Measurements from ENCODE around the gene EFCAB6. TPM values are rescaled to one million over a fixed set of nuclear protein-coding genes. Genes with fewer than 3 reads are reported as not detected.
A peak's percentile ranks its signal among the peaks of the same experiment; 100 is the strongest.

The EFCAB6 gene
- total RNA-seq, 1 experiment from 2014 or later, result 2.6 TPM

DNA sequence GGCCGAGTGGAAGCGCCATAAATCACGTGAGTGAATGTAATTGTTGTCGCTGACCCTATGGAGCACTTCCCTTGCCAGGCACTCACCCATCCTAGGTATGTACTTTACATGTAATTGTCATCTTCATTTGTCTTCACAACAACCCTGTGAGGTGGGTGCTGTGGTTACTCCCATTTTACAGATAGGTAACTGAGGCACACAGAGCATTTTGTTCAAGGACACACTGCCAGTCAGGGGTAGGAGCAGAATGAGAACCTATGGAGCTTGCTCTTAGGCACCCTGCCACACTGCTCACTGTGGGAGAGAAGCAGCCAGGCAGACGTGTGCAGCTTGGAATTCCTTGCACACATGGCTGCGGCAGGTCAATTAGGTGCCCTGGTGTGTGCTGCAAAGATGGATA, 785 bp upstream of the EFCAB6 start:
- DNase-seq (ENCODE audit: low spot score), result no peak

DNA sequence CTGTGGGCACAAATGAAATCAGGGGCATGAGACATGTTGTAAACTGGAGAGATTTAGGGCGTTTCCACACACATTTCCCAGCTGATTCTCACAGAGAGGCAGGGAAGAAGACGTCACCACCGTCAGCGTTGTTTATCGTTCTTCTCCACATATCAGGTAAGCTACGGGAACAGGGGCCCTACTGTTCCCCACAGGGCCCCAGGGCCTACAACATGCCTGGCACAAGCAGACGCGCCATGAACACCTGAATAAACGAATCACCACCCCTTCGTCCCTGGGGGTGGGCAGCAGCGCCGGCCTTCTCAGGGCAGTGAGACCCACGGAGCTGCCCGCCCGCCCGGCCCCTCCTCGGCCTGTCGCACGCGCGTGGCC, 342 bp downstream of the EFCAB6 start:
- DNase-seq (ENCODE audit: low spot score), result no peak

DNA sequence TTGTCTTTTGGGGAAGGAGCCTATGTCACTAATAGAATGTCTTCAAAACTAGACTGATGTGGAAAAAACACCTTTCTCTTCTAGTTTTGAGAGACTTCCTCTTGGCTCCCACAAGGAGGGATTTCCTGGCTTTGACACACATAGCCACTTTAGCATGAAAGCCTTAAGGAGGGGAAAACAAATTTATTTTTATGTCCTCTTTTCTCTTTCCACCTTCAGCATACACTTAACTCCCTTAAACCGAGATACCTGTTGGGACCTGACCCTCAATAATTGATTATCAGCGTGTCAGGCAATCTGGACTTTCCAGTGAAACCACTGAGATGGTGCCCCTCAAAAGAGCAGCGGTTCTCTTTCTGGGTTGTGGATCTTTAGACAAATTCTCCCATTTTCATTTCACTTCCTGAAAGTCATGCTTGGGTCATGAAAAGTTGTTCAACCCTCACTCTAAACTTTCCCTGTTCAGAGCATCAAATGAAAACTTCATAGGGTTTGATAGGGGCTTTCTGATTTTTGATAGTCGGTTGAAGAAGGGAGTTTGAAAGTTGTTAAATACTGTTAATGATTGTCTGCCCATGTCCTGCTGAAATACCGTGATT, 9.1 kb downstream of the EFCAB6 start:
- DNase-seq (ENCODE audit: low spot score), result no peak

DNA sequence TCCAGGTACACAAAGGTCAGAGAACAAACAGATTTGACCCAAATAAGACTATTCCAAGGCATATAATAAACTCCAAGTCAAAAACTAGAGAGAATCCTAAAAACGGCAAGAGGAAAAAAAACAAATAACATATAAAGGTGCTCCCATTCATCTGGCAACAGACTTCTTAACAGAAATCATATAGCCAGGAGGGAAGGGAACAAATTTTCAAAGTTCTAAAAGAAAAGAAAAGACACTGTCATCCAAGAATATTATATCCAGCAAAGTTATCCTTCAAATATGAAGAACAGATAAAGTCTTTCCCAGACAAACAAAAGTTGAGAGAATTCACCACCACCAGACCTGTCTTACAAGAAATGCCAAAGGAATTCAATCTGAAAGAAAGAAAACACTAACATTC, 11.1 kb downstream of the EFCAB6 start:
- no peak for DNase-seq (ENCODE audit: low spot score)

DNA sequence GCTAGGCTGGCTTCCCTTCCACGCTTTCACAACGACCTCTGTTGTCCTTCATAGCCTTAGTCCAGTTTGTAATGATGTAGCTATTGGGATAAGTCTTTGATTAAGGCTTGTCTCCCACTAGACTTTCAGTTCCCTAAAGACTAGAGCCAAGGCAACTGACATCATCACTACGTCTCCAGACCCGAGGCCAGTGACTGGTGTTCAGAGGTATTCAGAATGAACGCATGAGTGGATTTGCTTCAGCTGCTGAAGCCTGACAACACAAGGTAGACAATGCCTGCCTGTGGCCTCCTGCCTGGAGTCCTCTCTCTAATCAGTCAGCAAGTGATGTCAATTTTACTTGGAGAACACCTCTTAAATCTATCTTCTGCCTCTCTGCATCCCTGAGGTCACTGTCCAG, 13.6 kb downstream of the EFCAB6 start:
- DNase-seq (ENCODE audit: low spot score), result no peak

DNA sequence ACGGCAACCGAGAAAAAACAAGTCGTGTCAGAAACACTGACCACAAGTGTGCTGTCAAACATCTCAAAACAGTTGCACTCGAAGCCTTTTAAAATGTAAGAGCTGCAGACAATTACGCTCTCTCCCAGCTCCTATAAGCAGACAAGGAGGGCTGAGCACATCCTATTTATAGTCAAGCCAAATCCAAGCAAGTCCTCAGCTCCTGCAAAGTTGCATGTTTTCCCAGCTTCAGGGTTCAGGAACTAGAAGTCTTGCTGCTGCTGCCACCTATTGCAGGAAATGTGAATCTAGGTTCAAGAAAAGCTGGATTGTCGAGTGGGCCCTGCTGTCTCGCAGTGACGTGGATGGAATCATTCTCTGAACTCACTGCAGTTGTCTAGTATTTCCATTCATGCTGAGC, 15.5 kb downstream of the EFCAB6 start:
- peak; percentile 34 for DNase-seq (ENCODE audit: low spot score)

DNA sequence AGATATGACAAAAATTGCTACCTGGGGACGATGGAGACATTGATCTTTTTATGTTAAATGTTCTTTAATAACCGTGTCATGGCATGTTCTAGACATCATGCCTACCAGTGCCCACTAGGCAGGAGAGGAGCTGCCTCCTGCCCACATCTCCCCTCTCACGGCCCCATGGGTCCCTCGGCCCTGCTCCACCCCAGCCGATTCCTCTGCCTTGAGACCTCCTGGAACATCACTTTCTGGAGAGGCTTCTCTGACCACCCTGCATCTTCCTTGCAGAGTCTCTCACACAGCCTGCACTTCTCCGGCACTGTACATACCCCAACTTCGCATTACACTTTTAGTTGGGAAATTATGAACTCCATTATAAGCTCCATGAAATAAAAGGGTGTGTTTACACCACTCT, 16.8 kb downstream of the EFCAB6 start:
- DNase-seq (ENCODE audit: low spot score), result no peak

DNA sequence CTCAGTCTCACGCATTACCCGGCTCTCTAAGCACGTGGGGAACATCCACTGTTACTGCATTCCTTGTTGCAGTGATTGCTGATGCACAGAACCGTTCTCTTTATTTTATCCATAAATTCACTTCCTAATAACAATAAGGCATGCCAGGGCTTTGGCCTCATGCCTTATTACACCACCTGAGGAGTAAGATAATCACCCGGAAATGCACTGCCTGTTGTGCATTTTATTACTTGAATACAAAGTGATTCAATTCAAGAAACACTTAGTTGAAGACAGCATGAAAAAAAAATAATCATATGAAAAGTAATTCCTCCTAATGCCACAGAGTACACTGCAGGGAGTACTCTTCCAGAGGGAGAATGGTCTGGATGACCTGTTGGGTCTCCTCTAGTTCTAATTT, 19.2 kb downstream of the EFCAB6 start:
- DNase-seq (ENCODE audit: low spot score), result no peak

DNA sequence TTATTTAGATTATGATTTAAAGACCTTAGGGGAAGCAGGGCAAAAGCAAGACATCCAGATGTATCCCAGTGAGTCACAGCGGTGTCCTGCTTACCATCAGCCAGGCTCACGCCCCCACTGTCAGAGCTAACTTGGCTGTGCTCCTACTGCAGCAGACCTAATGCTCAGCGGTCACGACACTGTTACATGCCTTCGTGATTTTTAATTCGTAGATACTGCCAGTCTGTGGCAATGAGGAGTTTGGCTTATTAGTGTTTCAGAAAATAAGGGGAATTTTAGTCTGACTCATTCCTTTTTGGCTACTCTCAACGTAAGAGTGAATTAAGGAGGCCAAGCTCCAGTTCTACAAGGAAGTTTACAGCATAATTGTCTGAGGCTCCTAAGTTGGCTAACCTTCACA, 22.7 kb downstream of the EFCAB6 start:
- DNase-seq (ENCODE audit: low spot score), result peak; percentile 94

DNA sequence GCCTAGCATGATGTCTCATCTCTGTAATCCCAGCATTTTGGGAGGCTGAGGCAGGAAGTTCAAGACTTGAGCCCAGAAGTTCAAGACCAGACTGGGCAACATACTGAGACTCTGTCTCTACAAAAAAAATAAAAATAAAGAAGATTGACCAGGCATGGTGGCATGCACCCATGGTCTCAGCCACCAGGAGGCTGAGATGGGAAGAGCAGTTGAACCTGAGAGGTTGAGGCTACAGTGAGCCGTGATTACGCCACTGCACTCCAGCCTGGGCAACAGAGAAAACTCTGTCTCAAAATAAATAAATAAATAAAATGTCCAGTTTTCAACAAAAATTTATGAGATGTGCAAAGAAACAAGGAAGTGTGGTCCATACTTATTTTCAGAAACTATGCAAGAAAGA, 28.3 kb downstream of the EFCAB6 start:
- no peak for DNase-seq (ENCODE audit: low spot score)

DNA sequence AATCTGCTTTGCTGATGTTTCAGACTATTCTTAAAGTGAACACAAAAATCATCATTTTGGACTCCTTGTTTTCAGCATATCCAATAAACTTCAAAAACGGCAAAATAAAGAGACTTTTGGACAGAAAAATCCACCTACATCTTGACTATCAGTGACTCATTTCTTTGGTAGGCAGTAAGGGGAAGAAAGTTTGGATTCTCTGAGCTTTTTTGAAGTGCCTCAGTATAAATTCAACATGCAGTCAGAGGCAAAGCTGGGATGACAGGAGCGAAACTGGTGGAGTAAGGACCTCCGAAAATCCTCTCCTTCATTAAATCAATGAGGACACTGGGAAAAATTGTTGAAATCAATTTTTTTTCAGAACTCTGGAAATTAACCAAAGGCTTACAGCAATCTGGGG, 29.7 kb downstream of the EFCAB6 start:
- DNase-seq (ENCODE audit: low spot score), result no peak

DNA sequence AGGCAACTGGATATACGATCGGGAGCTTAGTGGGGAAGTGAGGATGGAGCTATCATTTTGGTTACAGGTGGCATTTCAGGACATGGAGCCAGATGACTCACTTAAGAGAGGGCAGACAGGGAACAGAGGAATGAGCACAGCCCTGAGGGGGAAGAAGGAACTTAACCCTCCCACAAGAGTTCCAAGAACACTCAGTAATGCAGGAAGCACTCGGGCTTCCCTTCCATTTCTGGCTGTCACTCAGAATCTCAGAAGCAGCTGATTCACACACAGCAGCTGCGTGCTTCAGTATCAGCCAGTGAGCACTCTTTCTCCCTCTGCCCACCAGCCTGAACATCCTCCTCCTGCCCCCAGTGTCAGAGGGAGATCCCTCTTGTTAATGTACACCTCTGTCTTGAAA, 34.8 kb downstream of the EFCAB6 start:
- peak; percentile 60 for DNase-seq (ENCODE audit: low spot score)

DNA sequence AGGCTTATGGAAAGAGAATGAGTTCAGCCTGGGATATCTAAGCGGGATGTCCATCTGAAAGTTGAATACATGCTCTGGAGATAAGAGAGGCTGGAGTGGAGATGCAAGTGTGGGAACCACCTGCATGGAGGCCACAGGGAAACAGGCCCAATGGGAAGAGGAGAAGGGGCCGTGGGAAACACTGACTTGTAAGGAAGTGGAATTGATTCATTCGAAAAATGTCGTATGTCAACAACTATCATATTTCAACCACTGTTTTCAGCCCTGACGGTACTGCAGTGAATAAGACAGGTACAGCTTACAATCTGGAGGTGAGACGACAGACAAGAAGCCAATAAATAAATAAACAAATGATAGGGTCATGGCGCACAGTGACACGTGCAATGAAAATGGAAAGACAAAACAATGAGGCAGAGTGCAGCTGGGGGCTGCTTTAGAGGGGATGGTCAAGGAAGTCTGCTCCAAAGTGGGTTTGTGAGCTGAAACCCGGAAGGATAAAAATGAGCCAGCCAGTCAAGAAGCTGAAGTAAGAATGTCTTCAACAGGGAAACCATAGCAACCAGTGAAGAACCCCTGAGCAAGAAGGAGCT, 35.9 kb downstream of the EFCAB6 start:
- DNase-seq (ENCODE audit: low spot score), result peak; percentile 18

DNA sequence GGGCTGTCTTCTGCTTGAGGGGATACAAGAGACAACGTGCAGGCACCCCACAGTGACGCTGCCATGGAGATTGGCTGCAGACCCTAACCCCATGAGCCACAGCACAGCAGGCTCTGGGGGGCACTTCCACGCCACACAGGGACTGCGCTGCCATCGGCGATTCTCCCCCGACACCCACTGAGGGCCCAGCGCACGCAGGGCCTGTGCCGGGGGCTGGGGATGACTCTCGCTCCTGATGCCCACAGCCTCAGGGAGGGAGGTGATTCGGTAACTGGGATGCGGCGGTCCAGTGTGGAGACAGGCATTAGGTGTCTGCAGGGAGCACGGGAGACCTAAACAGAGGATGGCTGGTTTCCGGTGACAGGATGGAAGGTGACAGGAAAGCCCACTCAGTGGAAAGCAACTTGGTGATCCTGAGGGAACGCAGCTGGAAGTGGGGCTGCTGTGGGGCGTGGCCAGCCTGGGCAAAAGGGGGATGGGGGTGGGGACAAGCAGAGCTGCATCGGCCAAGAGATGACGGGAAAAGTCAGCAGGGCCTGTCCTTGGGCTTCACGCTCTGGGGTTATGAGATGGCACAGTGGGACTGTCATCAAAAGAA, 37.7 kb downstream of the EFCAB6 start:
- no peak for DNase-seq (ENCODE audit: low spot score)

DNA sequence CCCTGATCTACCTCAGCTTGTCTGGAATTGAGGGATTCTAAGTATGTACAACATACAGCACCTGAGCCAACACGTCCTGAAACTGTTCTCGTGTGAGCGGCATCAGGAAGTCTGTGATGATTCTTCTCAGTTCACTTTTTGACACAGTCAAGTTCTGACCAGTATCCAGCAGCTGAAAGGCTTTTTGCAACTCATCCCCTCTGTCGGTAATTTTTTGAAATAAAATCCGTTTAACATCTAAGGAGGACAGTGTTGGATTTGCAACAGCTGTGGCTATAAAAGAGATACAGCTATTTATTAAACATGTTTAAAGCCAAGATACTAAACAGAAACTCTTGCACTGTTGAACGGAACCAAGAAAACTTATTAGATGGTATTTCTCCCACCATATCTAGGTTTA, 39.3 kb downstream of the EFCAB6 start:
- no peak for DNase-seq (ENCODE audit: low spot score)

DNA sequence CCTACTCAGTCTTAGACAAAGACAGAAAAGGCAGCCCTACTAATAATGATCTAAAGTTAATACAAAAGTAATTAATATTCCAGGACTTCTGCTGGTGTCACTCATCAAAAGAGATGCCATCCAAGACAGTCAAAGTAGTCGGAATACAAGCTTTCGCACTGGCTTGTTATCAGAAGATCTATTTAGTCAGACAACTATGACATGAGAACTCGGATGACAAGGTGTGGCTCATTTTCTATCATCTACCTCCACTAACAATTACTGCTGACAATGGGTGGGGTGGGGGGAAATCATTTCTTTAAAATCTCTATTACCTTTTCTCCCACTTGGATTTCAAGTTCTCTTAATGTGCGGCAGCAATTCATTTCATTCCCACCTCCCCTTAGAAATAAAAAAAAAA, 56.7 kb downstream of the EFCAB6 start:
- no peak for DNase-seq (ENCODE audit: low spot score)

DNA sequence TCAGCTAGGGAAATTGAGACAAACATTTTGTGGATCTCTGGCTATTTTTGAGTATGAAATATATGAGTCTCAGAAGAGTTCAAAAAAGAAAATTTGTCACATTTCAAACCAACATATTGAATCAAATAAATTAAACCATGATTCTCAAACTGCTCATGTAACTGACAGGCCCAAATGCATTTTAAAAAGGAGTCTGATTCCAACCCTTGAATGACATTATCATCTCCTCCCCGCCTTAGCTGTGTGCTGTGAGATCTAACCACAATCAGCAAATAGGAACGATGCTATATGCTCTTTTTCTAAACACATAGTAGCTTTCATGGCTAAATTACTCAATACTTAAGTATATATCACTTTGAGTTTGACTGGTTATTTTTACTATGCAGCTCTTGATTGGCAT, 57.1 kb downstream of the EFCAB6 start:
- no peak for DNase-seq (ENCODE audit: low spot score)

DNA sequence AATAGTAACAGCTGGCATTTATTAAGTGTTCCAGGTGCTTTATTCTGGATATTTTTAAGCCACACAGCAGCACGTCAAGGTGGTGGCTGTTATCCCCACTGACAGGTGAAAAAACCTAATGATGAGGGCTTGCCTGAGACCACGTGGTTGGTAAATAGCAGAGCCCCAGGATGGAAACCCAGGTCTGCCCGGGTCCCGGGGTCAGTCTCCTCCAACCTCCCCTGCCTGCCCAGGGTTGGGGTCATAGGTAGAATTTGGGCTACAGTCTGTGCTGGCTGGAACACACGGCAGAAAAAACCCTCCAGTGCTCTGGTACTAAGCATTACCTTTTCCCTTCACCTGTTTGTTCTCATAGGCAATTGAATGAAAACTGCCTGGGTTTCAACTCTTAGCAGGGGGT, 57.9 kb downstream of the EFCAB6 start:
- DNase-seq (ENCODE audit: low spot score), result no peak

DNA sequence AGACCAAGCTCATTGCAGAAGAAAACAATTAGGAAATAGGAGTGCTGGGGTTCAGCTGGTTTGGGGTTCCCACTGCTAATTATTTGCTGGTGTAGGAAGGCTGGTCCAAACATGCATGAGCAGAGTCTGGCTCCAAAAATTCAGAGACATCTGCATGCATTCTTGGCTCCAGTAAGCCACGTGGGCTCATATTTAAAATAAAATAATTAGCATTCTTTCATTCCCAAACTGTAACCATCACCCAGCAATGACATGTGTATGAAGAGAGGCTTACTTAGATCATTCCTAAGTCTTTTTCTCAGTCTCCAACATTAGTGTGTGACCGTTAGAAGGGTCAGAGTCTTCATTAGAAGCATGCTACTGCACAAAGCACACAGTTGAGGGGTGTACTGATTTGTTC, 58.4 kb downstream of the EFCAB6 start:
- no peak for DNase-seq (ENCODE audit: low spot score)

DNA sequence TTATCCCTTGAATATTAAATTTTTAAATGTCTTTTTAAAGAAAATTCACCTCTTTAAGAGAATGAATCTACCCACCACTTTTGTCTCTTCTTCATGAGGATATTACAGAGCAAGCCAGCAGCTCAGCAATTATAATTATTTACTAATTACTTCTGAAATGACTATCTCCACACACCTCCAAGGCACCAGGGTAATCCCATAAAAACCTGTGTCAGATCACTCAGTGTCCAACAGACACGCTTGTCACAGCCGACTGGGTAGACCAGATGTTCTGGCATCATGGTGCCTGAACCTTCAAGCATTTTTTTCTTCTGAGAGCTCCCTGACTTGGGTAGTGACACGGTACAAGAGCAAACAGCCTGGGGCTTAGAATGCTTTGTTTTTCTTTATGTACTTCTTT, 61.4 kb downstream of the EFCAB6 start:
- DNase-seq (ENCODE audit: low spot score), result no peak

DNA sequence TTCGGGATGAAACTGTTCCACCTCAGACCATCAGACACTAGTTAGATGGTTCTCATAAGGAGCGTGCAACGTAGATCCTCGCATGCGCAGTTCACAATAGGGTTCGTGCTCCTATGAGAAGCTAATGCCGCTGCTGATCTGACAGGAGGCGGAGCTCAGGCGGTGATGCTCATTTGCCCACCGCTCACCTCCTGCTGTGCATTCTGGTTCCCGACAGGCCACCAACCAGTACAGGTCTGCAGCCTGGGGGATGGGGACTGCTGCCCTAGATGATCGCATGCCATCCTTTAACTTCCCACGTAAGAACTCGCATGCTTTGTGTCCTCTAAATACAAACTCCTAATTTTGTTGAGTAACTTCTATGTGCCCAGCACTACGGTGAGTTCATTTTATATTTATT, 62.6 kb downstream of the EFCAB6 start:
- no peak for DNase-seq (ENCODE audit: low spot score)

DNA sequence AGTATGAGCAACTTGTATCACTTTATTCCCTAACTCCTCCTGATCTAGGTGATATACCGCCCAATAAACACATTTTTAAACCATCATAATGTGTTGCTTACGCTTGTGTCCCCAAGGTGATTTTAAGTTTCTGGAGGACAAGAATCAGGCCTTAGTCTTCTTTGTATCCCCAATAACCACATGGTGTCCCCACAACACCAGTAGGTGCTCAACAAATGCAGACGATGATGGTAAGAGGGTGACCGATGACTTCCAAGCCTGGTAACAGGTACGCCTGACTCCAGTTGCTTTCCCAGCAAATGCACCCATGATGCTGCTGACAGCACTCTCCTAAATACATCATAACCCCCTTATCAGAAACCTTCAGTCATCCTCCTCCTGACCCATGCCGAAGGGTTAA, 64.2 kb downstream of the EFCAB6 start:
- DNase-seq (ENCODE audit: low spot score), result no peak

DNA sequence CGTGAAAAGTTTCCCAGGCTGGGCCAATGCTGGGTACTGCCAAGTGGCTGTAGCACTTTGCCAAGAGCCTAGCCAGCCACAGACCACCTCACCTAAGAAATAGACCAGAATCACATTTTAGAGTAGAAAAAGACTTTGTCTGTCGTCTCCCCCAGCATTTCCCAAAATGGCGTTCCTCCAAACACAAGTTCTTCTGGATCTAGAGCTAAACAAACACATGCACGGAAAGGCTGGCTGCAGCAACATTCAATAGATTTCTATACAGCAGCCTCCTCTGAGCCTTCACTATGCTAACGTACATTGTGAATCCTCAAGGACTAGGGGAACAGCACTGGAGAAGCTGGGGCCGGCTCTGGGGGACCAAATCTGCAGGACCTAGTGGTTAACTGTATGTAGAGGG, 65.0 kb downstream of the EFCAB6 start:
- DNase-seq (ENCODE audit: low spot score), result no peak

DNA sequence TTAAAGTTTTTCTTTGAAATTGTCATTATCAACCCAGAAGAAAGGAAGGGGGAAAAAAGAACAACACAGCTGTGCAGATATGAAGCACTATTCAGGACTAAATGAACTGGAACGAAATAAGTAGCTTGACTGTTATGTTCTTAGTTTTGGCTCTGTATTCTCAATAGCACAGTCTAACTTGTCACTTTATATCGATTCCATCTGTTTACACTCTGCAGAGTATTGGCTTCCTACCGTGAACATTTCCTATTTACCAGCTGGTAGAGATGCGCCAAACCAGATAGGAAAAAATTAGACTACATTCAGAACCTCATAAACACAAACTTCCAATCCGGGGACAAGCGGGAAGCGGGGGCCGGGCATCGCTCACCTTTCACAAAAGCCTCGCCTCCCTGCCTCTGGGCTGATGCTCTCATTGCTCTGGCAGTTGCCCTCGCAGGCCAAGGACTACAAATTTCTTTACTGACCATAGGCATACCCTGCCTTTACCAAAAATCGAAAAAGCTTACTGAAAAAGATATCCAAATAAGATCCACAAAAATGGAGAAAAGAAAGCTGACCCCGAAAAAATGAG, 66.2 kb downstream of the EFCAB6 start:
- no peak for DNase-seq (ENCODE audit: low spot score)
